ENCODE measurements around the gene ANKDD1A.

Gene ANKDD1A

DNA sequence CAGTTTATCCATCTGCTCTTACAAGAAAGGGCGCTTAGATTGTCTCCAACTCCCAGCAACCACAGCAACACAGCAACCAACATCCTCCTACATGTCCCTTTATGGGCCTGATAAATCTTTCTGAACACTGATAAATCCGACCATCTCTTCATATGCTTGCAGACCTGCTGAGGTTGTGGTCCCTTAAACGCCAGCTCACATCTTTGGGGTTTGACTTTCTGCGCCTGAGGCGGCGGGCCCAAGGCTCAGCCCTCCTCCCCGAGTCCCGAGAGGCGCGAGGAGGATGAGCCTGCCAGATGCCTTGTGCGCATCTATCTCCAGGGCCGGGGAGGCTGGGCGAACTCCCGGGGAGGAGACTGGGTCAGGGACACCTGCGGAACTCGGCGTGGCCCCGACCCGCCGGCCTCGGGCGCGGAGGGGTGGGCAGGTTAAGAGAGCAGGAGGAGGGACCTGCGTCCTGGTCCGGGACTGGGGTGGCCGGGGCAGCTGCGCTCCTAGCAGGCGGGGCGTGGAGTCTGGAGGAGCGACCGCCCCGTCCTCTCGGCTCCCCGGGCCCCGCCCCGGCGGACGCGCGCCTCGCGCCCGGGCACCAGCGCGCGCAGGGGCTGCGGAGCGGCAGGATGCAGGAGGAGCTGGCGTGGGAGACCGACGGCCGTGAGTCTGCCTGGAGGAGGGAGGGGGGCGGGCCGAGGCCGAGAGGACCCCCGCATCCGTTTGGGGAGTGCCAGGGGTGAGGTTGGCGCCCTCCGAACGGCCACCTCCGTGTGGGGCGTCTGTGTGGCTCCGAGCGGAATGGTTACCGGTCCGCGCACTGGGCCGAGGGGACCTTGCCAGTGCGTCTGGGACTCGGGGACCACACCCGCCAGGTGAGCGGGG is at the start of gene ANKDD1A:
ANKDD1A (plus strand) TSS at position 592 of the 876 bp plus-strand sequence; CDS start at position 621, 29 bp downstream.
- peak; percentile 36 for DNase-seq (ENCODE audit: low spot score)

DNA sequence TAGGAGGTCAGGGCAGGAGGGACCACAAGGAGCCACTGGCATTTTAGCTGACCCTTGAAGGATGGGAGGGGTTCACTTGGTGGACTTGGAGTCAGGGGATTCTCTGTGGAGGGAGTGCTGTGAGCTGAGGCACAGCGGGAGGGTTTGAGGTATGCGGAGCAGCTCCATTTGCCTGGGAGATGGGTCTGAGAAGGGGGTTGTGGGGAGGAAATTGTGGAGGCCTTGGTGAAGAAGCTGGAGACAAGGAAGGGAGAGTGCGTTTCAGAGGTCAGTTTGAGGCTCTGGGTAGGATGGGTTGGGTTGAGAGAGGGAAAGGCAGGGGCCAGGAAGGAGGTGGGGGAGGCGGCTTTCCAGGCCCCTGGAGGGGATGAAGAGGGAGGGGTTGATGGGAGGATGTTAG is 49.7 kb upstream of the ANKDD1A start:
- no peak for DNase-seq (ENCODE audit: low spot score)

DNA sequence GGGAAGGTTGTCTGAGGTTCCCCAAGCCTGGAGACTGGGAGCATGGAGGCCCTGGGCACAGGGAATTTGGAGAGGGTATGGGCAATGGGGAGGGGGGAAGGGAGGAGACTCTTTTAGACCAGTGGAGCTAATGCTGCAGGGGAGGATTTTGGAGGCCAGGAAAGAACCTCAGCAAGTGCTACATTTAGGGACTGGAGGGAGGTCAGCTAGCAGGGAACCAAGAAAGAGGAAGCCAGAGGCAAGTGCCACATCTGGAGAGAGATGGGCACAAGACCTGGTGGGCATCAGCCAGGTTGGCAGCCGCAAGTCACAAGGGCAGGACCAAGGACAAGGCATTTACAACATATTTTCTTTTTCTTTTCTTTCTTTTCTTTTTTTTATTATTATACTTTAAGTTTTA is 49.3 kb upstream of the ANKDD1A start:
- DNase-seq (ENCODE audit: low spot score): no peak

- DNase-seq (ENCODE audit: low spot score): no peak
Measured at GRCh38 chr15:64864068-64864467, 47.6 kb upstream of the ANKDD1A start.

DNA sequence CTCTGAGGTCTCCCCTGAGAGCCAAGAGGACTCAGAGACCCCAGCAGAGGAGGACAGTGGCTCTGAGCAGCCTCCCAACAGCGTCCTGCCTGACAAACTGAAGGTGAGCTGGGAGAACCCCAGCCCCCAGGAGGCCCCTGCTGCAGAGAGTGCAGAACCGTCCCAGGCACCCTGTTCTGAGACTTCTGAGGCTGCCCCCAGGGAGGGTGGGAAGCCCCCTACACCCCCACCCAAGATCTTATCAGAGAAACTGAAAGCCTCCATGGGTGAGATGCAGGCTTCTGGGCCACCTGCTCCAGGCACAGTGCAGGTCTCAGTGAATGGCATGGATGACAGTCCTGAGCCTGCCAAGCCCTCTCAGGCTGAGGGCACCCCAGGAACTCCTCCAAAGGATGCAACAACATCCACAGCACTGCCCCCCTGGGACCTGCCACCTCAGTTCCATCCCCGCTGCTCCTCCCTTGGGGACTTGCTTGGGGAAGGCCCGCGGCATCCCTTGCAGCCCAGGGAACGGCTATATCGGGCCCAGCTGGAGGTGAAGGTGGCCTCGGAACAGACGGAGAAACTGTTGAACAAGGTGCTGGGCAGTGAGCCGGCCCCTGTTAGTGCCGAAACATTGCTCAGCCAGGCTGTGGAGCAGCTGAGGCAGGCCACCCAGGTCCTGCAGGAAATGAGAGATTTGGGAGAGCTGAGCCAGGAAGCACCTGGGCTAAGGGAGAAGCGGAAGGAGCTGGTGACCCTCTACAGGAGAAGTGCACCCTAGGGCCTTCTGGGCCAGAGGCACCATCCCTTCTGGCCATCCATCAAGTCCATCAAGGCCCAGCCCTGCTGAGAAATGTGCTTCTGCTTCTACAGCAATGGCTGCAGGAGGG is 46.3 kb upstream of the ANKDD1A start:
- DNase-seq (ENCODE audit: low spot score): no peak

DNA sequence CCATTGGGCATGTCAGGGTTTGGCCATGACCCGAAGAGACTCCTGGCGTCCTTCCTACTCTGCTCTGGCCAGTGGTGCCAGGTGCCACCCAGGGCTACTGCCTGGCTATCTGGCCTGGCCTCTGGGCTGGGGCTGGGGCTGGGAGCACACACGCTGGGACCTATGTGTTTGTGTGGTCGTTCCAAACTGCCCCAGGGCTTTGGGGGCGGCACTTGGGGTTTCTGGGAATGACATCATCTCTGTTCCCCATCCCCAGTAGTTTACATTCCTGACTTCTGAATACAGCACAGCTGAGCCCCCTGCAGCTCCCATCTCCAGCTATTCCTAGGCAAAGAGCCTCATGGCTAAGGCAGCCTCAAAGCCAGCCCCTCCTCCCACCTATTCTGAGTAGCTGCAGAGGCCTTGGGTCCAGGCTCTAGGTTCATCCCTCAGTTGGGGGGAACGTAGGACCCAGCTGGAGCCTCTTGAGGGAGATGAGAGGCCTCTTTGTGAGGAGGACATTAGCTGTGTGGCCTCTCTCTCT is 45.6 kb upstream of the ANKDD1A start:
- DNase-seq (ENCODE audit: low spot score): no peak

DNA sequence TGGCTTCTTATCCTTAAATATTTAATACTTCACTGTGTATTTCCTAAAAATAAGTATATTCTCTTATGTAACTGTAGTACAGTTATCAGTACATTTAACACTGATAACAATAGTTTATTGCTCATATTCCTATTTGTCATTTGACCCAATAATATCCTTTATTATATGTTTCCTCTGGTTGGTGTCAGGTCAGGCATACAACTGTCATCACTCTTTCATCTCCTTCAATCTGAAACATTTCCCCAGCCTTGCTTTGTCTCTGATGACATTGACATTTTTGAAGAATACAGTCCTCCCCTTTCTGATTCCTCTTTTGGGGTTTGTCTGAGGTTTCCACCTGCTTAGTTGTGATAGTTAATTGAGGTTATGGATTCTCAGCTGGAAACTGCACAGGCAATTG is 42.2 kb upstream of the ANKDD1A start:
- DNase-seq (ENCODE audit: low spot score): no peak

DNA sequence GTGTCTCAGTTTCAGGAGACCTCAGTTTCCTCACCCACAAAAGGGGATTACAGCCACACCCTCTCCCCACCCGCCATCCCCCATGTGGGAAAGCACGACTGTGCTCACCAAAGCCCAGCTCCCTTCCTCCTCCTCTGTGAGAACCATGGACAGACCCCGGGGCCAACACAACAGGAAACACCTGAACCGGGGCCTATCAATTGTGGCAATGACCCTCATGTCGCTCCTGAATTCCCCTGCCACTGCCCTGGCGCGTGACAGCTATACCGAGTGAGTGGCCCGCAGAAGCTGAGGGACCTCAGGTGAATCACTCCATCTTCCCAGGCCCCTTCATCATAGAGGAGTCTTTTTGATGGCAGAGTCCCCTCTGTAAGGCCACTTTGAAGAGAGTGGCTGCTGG is 41.3 kb upstream of the ANKDD1A start:
- DNase-seq (ENCODE audit: low spot score): no peak

- no peak for DNase-seq (ENCODE audit: low spot score)
Measured at GRCh38 chr15:64875641-64876223, 36.0 kb upstream of the ANKDD1A start.

DNA sequence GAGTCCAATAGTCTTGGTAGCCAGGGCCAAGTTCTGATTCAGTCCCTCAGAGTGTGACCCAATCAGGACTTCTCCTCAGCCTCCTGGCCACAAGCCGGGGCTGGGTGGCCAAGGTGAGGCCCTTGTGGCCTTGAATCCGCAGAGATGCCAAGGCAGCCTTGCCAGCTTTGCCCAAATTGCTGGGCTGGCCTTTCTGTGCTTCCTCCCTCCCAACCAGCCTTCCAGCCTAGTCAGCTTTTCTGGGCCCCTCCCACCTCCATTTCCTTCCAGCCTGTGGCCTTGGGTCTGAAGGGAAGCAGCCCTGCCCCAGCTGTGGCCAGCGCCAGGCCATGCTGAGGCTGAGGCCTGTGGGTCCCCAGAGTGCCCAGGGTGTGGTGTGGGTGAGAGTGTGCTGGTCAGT is 34.3 kb upstream of the ANKDD1A start:
- peak; percentile 57 for DNase-seq (ENCODE audit: low spot score)

DNA sequence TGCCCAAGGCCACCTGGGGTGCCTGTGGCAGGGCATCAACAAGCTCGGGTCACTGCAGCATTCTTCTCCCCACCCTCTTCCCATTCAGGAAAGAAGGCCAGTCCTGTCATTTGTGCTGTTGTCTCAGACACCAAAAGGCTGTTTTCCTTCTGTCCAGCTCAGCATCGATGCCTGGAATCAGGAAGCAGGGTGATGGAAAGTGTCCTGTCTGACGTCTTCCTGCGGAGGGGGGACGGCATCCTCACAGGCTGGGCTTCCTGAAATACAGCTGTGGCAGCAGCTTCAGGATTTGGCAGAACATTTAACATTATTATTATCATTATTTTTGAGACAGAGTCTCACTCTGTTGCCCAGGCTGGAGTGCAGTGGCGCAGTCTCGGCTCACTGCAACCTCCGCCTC is 33.0 kb upstream of the ANKDD1A start:
- peak; percentile 61 for DNase-seq (ENCODE audit: low spot score)

DNA sequence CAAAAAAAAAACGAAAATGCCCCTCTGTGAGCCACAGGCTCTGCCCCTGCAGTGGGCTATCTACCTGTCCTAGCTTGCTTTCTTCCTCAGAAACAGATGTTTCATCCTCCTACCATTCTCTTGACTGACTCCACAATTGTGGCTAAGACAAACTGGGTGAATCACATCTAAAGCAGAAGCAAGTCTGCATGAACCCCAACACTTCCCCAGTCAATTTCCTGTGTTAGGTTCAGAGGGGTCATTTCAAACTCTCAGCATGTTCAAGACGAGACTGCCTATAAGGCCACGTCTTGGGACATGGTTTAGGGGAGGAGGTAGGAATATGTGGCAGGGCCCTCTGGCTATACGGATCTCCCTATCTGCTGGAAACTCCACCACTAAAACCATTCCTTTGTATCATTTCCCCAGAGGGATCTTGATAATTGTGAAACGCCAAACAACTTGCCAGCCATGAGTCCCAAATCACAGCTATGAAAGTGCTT is 28.6 kb upstream of the ANKDD1A start:
- no peak for DNase-seq (ENCODE audit: low spot score)

DNA sequence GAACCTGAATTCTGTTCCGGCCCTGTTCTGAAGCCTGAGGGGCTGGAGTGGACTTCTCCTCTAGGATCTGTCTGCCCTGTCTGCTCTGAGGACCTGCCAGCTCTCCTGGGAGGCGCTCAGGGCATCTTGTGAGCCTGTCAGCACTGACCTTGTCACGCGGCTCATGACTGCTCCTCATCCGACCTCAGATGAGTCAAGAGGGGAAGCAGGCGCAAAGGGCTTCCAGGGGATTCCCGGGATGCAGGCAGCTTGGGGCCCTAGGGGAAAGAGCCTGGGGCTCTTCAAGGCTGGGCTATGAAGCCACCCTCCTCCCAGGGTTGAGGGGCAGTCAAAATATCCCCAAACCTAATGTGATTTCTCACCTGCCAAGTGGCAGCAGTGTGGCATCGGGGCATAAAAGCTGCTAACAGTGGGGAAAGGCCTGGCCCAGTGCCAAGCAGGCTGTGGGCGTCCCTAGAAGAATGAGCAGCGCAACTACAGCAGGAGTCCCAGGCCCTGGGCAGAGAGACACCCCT is 27.6 kb upstream of the ANKDD1A start:
- DNase-seq (ENCODE audit: low spot score): peak; percentile 88

DNA sequence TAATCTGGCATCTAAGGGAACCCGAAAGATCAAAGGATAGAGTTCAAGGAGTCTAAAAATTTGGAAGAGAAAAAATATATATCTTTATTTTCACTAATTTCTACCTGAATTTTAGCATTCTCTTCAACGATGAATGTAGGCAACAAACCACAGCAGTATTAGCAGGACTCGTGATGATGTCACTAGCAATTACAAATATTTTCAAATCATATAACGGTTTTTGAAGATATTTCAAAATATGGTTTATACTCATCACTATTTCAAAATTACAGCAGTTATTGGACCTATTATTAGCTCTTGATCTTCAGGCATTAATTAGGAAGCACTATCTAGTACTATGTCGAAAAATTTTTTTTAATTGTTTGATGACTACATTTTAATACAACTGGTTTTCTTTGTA is 27.0 kb upstream of the ANKDD1A start:
- DNase-seq (ENCODE audit: low spot score): no peak

GRCh38 chr15:64888336-64888735 is 23.4 kb upstream of the ANKDD1A start:
- no peak for DNase-seq (ENCODE audit: low spot score)

DNA sequence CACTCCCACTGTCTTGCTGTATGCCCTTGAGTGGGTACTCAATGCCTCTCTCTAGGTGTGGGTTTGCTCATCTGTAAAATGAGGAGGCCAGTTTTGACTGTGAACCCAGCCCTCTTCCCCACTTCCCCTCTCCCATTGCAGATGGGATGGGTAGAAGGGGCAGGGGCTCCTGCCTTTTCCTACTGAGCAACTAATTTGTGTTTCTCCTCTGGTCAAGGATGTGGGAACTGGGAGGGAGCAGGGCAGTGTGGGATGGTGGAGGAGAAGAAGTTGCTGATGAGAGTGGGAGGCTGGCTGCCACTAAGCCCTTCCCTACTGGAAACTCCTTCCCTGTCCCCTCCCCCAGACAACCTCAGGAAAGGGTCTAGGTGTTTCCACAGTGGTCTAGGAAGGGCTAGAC is 20.1 kb upstream of the ANKDD1A start:
- no peak for DNase-seq (ENCODE audit: low spot score)

DNA sequence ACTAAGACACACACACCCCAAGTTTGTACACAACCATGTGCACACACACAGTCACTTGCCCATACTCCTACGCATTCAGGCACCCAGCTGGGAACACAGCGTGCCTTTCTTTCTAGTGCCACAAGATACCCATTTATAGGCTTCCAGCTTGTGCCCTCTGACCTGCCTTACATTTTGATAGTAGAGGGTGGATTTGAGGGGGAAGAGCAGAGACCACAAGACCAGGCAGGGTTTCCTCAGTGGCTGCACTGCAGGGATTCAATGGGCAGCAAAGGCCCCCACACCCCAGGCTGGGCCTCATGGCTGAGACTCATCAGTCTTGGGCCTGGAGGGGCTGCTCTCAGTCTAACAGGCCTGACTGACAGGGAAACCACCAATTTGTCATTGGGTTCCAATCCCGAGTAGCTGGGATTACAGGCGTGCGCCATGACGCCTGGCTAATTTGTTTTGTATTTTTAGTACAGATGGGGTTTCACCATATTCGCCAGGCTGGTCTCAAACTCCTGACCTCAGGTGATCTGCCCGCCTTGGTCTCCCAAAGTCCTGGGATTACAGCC is 18.8 kb upstream of the ANKDD1A start:
- DNase-seq (ENCODE audit: low spot score): no peak

DNA sequence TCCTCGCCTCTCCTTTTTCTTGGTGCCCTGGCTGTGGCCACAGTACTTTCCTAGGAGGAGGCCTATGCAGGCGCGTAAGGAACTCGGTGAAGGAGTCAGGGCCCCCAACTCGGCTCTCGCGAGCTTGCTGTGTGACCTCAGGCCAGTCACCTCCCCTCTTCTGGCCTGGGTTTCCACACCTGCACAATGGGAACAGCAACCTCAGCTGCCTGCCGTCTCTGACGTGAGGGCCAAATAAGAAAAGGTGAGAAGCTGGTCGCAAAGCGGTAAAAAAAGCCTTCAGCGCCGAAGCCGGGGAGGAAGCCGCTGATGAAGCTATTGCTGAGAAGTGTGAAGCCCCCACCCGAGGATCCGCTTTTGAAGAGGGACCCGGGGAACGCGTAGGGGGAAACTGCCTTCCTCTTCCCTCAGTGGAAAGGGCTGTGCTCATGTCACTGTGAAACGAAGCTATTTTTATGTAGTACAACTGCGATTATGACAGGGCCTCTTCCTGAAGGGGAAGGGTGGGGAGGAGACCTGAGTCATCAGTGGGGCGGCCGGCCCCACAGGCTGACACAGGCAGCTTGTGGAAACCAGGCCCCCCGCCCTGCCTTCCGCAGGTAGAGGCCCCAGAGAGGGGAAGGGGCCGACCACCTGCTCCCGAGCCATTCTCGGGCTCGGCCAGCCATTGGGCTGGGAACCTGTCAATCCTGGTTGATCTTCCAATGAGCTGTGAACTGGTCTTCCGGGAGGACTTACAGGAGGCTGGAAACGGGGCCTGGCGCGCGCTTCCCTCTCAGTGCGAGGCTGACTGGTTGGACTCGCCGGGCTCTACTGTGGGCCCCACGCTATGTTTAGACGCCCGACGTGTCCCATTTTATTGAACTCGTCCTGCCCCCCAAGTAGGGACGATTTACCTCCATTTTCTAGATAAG is 18.0 kb upstream of the ANKDD1A start:
- peak; percentile 98 for DNase-seq (ENCODE audit: low spot score)

- DNase-seq (ENCODE audit: low spot score): no peak
Measured at GRCh38 chr15:64894395-64895056, 17.2 kb upstream of the ANKDD1A start.

All from kidney capillary endothelial cell (primary cell).